ENCODE measurements around the gene ST7.
"Not testable (repeated sequence)": the region's sequence is repeated elsewhere in the genome, so short reads cannot be mapped to it uniquely, and the experiment has no call there.

Gene ST7

DNA sequence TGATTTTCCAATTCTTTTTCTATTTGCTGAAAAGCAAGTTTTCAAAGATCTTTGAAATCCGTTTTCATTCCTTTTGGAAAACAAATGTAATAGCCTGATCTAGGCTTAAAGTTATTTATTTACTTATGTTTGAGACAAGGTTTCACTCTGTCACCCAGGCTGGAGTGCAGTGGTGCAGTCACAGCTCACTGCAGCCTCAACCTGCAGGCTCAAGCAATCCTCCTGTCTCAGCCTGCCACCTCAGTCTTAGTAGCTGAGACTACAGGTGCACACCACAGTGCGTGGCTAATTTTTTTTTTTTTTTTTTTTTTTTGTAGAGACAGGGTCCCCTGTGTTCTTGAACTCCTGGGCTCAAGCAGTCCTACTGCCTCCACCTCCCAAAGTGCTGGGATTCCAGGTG, 4.6 kb downstream of the ST7 start:
- TF ChIP-seq POLR2A (IDR thresholded peaks at IDR 0.05; ENCODE audit: extremely low read depth, insufficient read length) = no peak
- TF ChIP-seq MYC (IDR thresholded peaks at IDR 0.05; ENCODE audit: low read depth, low read length) = no peak
- TF ChIP-seq, protein P1, sequence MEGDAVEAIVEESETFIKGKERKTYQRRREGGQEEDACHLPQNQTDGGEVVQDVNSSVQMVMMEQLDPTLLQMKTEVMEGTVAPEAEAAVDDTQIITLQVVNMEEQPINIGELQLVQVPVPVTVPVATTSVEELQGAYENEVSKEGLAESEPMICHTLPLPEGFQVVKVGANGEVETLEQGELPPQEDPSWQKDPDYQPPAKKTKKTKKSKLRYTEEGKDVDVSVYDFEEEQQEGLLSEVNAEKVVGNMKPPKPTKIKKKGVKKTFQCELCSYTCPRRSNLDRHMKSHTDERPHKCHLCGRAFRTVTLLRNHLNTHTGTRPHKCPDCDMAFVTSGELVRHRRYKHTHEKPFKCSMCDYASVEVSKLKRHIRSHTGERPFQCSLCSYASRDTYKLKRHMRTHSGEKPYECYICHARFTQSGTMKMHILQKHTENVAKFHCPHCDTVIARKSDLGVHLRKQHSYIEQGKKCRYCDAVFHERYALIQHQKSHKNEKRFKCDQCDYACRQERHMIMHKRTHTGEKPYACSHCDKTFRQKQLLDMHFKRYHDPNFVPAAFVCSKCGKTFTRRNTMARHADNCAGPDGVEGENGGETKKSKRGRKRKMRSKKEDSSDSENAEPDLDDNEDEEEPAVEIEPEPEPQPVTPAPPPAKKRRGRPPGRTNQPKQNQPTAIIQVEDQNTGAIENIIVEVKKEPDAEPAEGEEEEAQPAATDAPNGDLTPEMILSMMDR (IDR thresholded peaks at IDR 0.05; ENCODE audit: low read depth, low read length) = no peak
- no peak for DNase-seq (ENCODE audit: low read depth)
- no peak overlapping the region for H3K4me3 ChIP-seq (ENCODE audit: low read depth, low read length)

DNA sequence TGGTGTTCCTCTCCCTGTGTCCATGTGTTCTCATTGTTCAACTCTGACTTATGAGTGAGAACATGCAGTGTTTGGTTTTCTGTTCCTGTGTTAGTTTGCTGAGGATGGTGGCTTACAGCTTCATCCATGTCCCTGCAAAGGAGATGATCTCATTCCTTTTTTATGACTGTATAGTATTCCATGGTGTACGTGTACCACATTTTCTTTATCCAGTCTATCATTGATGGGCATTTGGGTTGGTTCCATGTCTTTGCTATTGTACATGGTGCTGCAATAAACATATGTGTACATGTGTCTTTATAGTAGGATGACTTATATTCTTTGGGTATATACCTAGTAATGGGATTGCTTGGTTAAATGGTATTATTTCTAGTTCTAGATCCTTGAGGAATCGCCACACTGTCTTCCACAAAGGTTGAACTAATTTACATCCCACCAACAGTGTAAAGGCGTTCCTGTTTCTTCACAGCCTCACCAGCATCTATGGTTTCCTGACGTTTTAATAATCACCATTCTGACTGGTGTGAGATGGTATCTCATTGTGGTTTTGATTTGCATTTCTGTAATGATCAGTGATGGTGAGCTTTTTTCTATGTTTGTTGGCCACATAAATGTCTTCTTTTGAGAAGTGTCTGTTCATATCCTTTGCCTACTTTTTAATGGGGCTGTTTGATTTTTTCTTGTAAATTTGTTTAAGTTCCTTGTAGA, 8.8 kb downstream of the ST7 start:
- H3K4me3 ChIP-seq (ENCODE audit: low read depth, low read length); DNase-seq (ENCODE audit: low read depth): not testable (repeated sequence)

GRCh38 chr7:116963234-116963633, 9.9 kb downstream of the ST7 start:
- no peak for TF ChIP-seq POLR2A (IDR thresholded peaks at IDR 0.05; ENCODE audit: extremely low read depth, insufficient read length)
- TF ChIP-seq, protein P1 (IDR thresholded peaks at IDR 0.05; ENCODE audit: low read depth, low read length) = no peak
- no peak for TF ChIP-seq MAX (IDR thresholded peaks at IDR 0.05; ENCODE audit: low read depth, low read length)
- no peak for TF ChIP-seq MYC (IDR thresholded peaks at IDR 0.05; ENCODE audit: low read depth, low read length)
- DNase-seq (ENCODE audit: low read depth) = peak; percentile 28
- H3K4me3 ChIP-seq (ENCODE audit: low read depth, low read length) = no peak overlapping the region

- TF ChIP-seq POLR2A (IDR thresholded peaks at IDR 0.05; ENCODE audit: extremely low read depth, insufficient read length) = no peak
- TF ChIP-seq MYC (IDR thresholded peaks at IDR 0.05; ENCODE audit: low read depth, low read length) = no peak
- TF ChIP-seq, protein P1 (IDR thresholded peaks at IDR 0.05; ENCODE audit: low read depth, low read length) = no peak
- no peak for TF ChIP-seq MAX (IDR thresholded peaks at IDR 0.05; ENCODE audit: low read depth, low read length)
- no peak overlapping the region for H3K4me3 ChIP-seq (ENCODE audit: low read depth, low read length)
- DNase-seq (ENCODE audit: low read depth) = no peak
Observed at GRCh38 chr7:116966601-116967000, 13.3 kb downstream of the ST7 start.

- TF ChIP-seq, protein P1 (IDR thresholded peaks at IDR 0.05; ENCODE audit: low read depth, low read length) = no peak
- TF ChIP-seq MYC (IDR thresholded peaks at IDR 0.05; ENCODE audit: low read depth, low read length) (no peak), POLR2A (IDR thresholded peaks at IDR 0.05; ENCODE audit: extremely low read depth, insufficient read length) (no peak), MAX (IDR thresholded peaks at IDR 0.05; ENCODE audit: low read depth, low read length) (no peak)
- no peak for DNase-seq (ENCODE audit: low read depth)
- H3K4me3 ChIP-seq (ENCODE audit: low read depth, low read length) = no peak overlapping the region
Observed at GRCh38 chr7:116967254-116967922, 14.1 kb downstream of the ST7 start.

DNA sequence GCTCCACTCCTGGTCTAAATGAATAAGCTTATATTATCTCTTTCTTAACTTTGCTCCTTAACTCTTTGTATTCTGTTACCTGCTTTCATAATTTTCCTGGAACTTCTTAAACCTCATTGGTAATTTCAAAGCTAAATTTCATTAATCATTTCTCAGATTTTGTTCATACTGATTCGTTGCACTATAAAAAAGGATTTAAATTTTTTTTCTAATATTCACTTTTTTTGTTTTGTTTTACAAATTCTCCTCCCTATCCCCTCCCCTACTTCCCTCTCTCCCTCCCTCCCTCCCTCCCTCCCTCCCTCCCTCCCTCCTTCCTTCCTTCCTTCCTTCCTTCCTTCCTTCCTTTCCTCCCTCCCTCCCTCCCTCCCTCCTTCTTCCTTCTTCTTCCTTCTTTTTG, 14.7 kb downstream of the ST7 start:
- H3K4me3 ChIP-seq (ENCODE audit: low read depth, low read length) = no peak overlapping the region
- no peak for TF ChIP-seq MYC (IDR thresholded peaks at IDR 0.05; ENCODE audit: low read depth, low read length)
- TF ChIP-seq, protein P1 (IDR thresholded peaks at IDR 0.05; ENCODE audit: low read depth, low read length) = no peak
- no peak for TF ChIP-seq MAX (IDR thresholded peaks at IDR 0.05; ENCODE audit: low read depth, low read length)
- TF ChIP-seq POLR2A (IDR thresholded peaks at IDR 0.05; ENCODE audit: extremely low read depth, insufficient read length) = no peak
- DNase-seq (ENCODE audit: low read depth) = no peak
